Caco-2 (cell line): ENCODE data around the gene MYO9A. TPM values are rescaled to one million over a fixed set of nuclear protein-coding genes. Genes with fewer than 3 reads are reported as not detected.

Experiments
- BruUV-seq: library from RNA; stranded (reverse); fragments of 400-500 nt; replicated peaks from 2 replicates; lab custom pipeline; 2021; lab: Mats Ljungman, UMichigan
- CTCF ChIA-PET: fragments of 300-600 bp; sonication (Branson Sonifier 250); formaldehyde crosslinking; loops from one replicate; lab custom pipeline; 2022; ENCODE audit warnings: antibody characterized with exemption; lab: Charles Lee
- POLR2A ChIA-PET: fragments of 300-600 bp; sonication (Branson Sonifier 250); formaldehyde crosslinking; loops from one replicate; lab custom pipeline; 2022; ENCODE audit warnings: antibody characterized with exemption; lab: Charles Lee
- DNase-seq, 2 experiments: peaks; one replicate each; pipeline versions ENCODE4 v3.0.0 to v3.0.0-alpha.2; 2020 to 2022
- H3K27me3 ChIP-seq: replicated peaks from 2 replicates; pipeline ENCODE4 v1.6.0; 2011; ENCODE audit warnings: low read length; ENCODE audit not compliant: control insufficient read depth, insufficient read depth
- H3K36me3 ChIP-seq: 2 replicates; pipeline ENCODE4 v1.5.1; 2011; ENCODE audit warnings: low read length; ENCODE audit not compliant: control insufficient read depth, insufficient read depth
- H3K4me1 ChIP-seq: fragments of 250-450 bp; sonication (Bioruptor Pico); 2 replicates; pipeline ENCODE4 v1.5.1; 2020; ENCODE audit warnings: mild to moderate bottlenecking
- H3K4me3 ChIP-seq: 2 replicates; pipeline ENCODE4 v1.5.1; 2011; ENCODE audit warnings: low read depth, mild to moderate bottlenecking, control low read depth, low read length
- H3K9me3 ChIP-seq: fragments of 250-450 bp; sonication (Bioruptor Pico); 2 replicates; pipeline ENCODE4 v1.5.1; 2020; ENCODE audit warnings: mild to moderate bottlenecking, moderate library complexity
- H3K27ac Mint-ChIP-seq: one replicate; pipeline ENCODE4 v1.8.0; 2022; ENCODE audit warnings: mixed read lengths; ENCODE audit not compliant: unreplicated experiment
- H3K27me3 Mint-ChIP-seq: one replicate; pipeline ENCODE4 v1.8.0; 2022; ENCODE audit warnings: mixed read lengths; ENCODE audit not compliant: insufficient read depth, unreplicated experiment
- H3K36me3 Mint-ChIP-seq: one replicate; pipeline ENCODE4 v1.8.0; 2022; ENCODE audit warnings: mild to moderate bottlenecking, mixed read lengths; ENCODE audit not compliant: insufficient read depth, unreplicated experiment
- H3K4me1 Mint-ChIP-seq: one replicate; pipeline ENCODE4 v1.8.0; 2022; ENCODE audit warnings: low read depth, mixed read lengths; ENCODE audit not compliant: unreplicated experiment
- H3K4me3 Mint-ChIP-seq: one replicate; pipeline ENCODE4 v1.8.0; 2022; ENCODE audit warnings: mild to moderate bottlenecking, moderate library complexity, mixed read lengths; ENCODE audit not compliant: unreplicated experiment
- H3K9me3 Mint-ChIP-seq: one replicate; pipeline ENCODE4 v1.8.0; 2022; ENCODE audit warnings: mixed read lengths; ENCODE audit not compliant: unreplicated experiment
- intact Hi-C: fragments of 100-400 bp; cut with micrococcal nuclease; formaldehyde crosslinking; loops from one replicate; pipeline ENCODE4 v1.10.0; 2022; ENCODE audit not compliant: unreplicated experiment
- total RNA-seq: library from RNA; stranded (reverse); gene quantifications from 2 replicates; pipeline ENCODE4 v1.2.3, GENCODE V29; 2022
- TF ChIP-seq, protein P1 (sequence below), 2 experiments: fragments of 200-600 bp in 1 of 2; IDR thresholded peaks; 1 replicate in 1 of 2; 2 replicates in 1 of 2; pipeline versions ENCODE4 v1.5.1 to v1.8.0; 2011 to 2022; ENCODE audit warnings: antibody characterized with exemption in 1 of 2, control low read depth in 1 of 2, inconsistent platforms in 1 of 2, low read depth in 1 of 2, low read length in 1 of 2, mild to moderate bottlenecking in 1 of 2, moderate library complexity in 1 of 2; ENCODE audit not compliant: insufficient read depth in 1 of 2, severe bottlenecking in 1 of 2, unreplicated experiment in 1 of 2

The MYO9A gene
- total RNA-seq, 1 experiment from 2014 or later = 71.9 TPM

GRCh38 chr15:71920573-71920972, 197.4 kb downstream of the MYO9A start:
- ChIA-PET POLR2A (no interaction called here), CTCF (no interaction called here)
- TF ChIP-seq, protein P1, sequence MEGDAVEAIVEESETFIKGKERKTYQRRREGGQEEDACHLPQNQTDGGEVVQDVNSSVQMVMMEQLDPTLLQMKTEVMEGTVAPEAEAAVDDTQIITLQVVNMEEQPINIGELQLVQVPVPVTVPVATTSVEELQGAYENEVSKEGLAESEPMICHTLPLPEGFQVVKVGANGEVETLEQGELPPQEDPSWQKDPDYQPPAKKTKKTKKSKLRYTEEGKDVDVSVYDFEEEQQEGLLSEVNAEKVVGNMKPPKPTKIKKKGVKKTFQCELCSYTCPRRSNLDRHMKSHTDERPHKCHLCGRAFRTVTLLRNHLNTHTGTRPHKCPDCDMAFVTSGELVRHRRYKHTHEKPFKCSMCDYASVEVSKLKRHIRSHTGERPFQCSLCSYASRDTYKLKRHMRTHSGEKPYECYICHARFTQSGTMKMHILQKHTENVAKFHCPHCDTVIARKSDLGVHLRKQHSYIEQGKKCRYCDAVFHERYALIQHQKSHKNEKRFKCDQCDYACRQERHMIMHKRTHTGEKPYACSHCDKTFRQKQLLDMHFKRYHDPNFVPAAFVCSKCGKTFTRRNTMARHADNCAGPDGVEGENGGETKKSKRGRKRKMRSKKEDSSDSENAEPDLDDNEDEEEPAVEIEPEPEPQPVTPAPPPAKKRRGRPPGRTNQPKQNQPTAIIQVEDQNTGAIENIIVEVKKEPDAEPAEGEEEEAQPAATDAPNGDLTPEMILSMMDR (IDR thresholded peaks at IDR 0.05; ENCODE audit: insufficient read depth in 1 of 2, low read depth in 1 of 2, low read length in 1 of 2, severe bottlenecking in 1 of 2, unreplicated experiment in 1 of 2) = no peak
- H3K9me3 ChIP-seq = no peaks in the 10 kb centered on the region
- no peaks in the 10 kb centered on the region for H3K27me3 ChIP-seq
- intact Hi-C loops = no loop called here
- Mint-ChIP-seq H3K4me1 (no peaks in the 10 kb centered on the region), H3K36me3 (peaks cover 5% of the 10 kb centered on the region), H3K27ac (no peak overlapping the region), H3K4me3 (no peak overlapping the region), H3K27me3 (no peaks in the 10 kb centered on the region), H3K9me3 (no peaks in the 10 kb centered on the region)
- no TSS peak for BruUV-seq
- no peak for DNase-seq
- no peaks in the 10 kb centered on the region for H3K36me3 ChIP-seq
- H3K4me1 ChIP-seq = no peaks in the 10 kb centered on the region
- no peak overlapping the region for H3K4me3 ChIP-seq

DNA sequence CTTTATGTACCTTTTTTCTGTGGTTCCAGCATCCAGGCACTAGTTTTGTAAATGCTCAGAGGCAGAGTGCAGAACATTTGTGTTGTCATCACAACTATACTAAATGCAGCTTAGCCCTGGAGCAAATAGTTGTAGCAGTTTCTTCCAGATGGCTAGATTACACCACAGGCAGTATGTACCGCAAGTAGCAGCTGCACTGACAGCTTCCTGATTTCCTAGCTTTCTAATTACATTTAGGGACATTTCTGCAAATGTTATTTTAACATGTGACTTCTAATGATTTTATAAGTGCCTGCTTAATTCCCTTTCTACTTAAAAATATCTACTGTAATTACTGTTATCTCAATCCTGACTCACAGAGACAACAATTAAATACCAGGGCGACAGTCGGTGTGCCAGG, 201.1 kb downstream of the MYO9A start:
- H3K9me3 ChIP-seq = no peaks in the 10 kb centered on the region

GRCh38 chr15:71914092-71914491, 203.9 kb downstream of the MYO9A start:
- no peaks in the 10 kb centered on the region for H3K9me3 ChIP-seq
- no TSS peak for BruUV-seq
- Mint-ChIP-seq H3K27me3 (no peaks in the 10 kb centered on the region), H3K27ac (no peak overlapping the region), H3K4me3 (no peak overlapping the region), H3K9me3 (peaks cover 12% of the 10 kb centered on the region), H3K36me3 (peaks cover 25% of the 10 kb centered on the region), H3K4me1 (no peaks in the 10 kb centered on the region)
- CTCF ChIA-PET = no interaction called here
- no peak overlapping the region for H3K4me3 ChIP-seq
- H3K36me3 ChIP-seq = no peaks in the 10 kb centered on the region
- POLR2A ChIA-PET = no interaction called here
- DNase-seq = no peak
- TF ChIP-seq, protein P1 (IDR thresholded peaks at IDR 0.05; ENCODE audit: insufficient read depth in 1 of 2, low read depth in 1 of 2, low read length in 1 of 2, severe bottlenecking in 1 of 2, unreplicated experiment in 1 of 2) = no peak
- intact Hi-C loops = no loop called here
- no peaks in the 10 kb centered on the region for H3K27me3 ChIP-seq
- no peaks in the 10 kb centered on the region for H3K4me1 ChIP-seq

More for the DNA sequence above, 201.1 kb downstream of the MYO9A start:
- H3K9me3 Mint-ChIP-seq = peaks cover 12% of the 10 kb centered on the region
- no peak overlapping the region for H3K4me3 Mint-ChIP-seq
- no TSS peak for BruUV-seq
- H3K27me3 Mint-ChIP-seq = no peaks in the 10 kb centered on the region
- DNase-seq = no peak
- no peaks in the 10 kb centered on the region for H3K27me3 ChIP-seq
- ChIA-PET POLR2A (no interaction called here), CTCF (no interaction called here)
- no peak overlapping the region for H3K4me3 ChIP-seq
- peaks cover 25% of the 10 kb centered on the region for H3K36me3 Mint-ChIP-seq
- intact Hi-C loops = no loop called here
- H3K27ac Mint-ChIP-seq = no peak overlapping the region
- H3K4me1 Mint-ChIP-seq = no peaks in the 10 kb centered on the region
- no peaks in the 10 kb centered on the region for H3K4me1 ChIP-seq
- no peaks in the 10 kb centered on the region for H3K36me3 ChIP-seq
- TF ChIP-seq, protein P1 (IDR thresholded peaks at IDR 0.05; ENCODE audit: insufficient read depth in 1 of 2, low read depth in 1 of 2, low read length in 1 of 2, severe bottlenecking in 1 of 2, unreplicated experiment in 1 of 2) = no peak
